BLaER1 treated with 17β-estradiol and CSF1 and Interleukin-3, amounts not matched to agents 10 nM and 100 nM (cell line): Measurements from ENCODE around the gene USH1C.

Source experiments
- H3K27ac ChIP-seq, 11 experiments: shearing (Covaris generic); formaldehyde crosslinking; 2 replicates each; pipeline ENCODE4 v1.8.1; 2022
- H3K27me3 ChIP-seq, 11 experiments: shearing (Covaris generic); formaldehyde crosslinking; 2 replicates each; pipeline ENCODE4 v1.8.1; 2022
- H3K36me3 ChIP-seq, 11 experiments: shearing (Covaris generic); formaldehyde crosslinking; 2 replicates each; pipeline ENCODE4 v1.8.1; 2022
- H3K4me1 ChIP-seq, 10 experiments: shearing (Covaris generic); formaldehyde crosslinking; 2 replicates each; pipeline ENCODE4 v1.8.1; 2022
- H3K4me2 ChIP-seq, 11 experiments: shearing (Covaris generic); formaldehyde crosslinking; 2 replicates each; pipeline ENCODE4 v1.8.1; 2022
- H3K4me3 ChIP-seq, 10 experiments: shearing (Covaris generic); formaldehyde crosslinking; 2 replicates each; pipeline ENCODE4 v1.8.1; 2022
- H3K9ac ChIP-seq, 11 experiments: shearing (Covaris generic); formaldehyde crosslinking; 2 replicates each; pipeline ENCODE4 v1.8.1; 2022
- H3K9me3 ChIP-seq, 11 experiments: shearing (Covaris generic); formaldehyde crosslinking; replicated peaks in 1 of 11; 2 replicates each; pipeline ENCODE4 v1.8.1; 2022
- H4K20me1 ChIP-seq, 11 experiments: shearing (Covaris generic); formaldehyde crosslinking; 2 replicates each; pipeline ENCODE4 v1.8.1; 2022
- Cebpa-rat ChIP-seq, 11 experiments: shearing (Covaris generic); IDR thresholded peaks; 2 replicates each; pipeline ENCODE4 v1.8.1; 2022

The USH1C gene

GRCh38 chr11:17544181-17544622 lies at the start of gene USH1C:
TSS of gene USH1C (minus strand) at chr11:17544416. CDS start at chr11:17544307, 109 bp downstream.
- TF ChIP-seq Cebpa-rat (IDR thresholded peaks at IDR 0.05) = no peak
- 0 out of 22 replicates have a peak, but pooled peaks cover 0 to 5% (median 0%) of the 10 kb centered on the region in 11 experiments for H3K9me3 ChIP-seq
- H3K9ac ChIP-seq = no peak within 1 kb of the TSS
- no peak within 1 kb of the TSS for H3K27ac ChIP-seq
- H4K20me1 ChIP-seq = no peaks in the 10 kb centered on the region
- no peaks in the 10 kb centered on the region for H3K4me1 ChIP-seq
- H3K4me2 ChIP-seq = no peak within 1 kb of the TSS
- no peak within 1 kb of the TSS for H3K4me3 ChIP-seq
- H3K27me3 ChIP-seq = no peaks in the 10 kb centered on the region
- no peaks in the 10 kb centered on the region for H3K36me3 ChIP-seq

- H3K4me3 ChIP-seq = no peak overlapping the region
These were observed 49.4 kb upstream of the USH1C start for GRCh38 chr11:17593466-17594245.

GRCh38 chr11:17591293-17591692 lies 47.1 kb upstream of the USH1C start:
- no peak overlapping the region for H3K4me2 ChIP-seq
- no peak overlapping the region for H3K4me3 ChIP-seq
- H3K9ac ChIP-seq = no peak overlapping the region
- H3K36me3 ChIP-seq = no peaks in the 10 kb centered on the region
- no peak overlapping the region for H3K27ac ChIP-seq
- no peaks in the 10 kb centered on the region for H3K27me3 ChIP-seq
- H3K9me3 ChIP-seq = peaks cover 0 to 9% (median 0%) of the 10 kb centered on the region in 11 experiments; a peak in 3 of 22 replicates
- TF ChIP-seq Cebpa-rat (IDR thresholded peaks at IDR 0.05) = no peak
- no peaks in the 10 kb centered on the region for H3K4me1 ChIP-seq
- no peaks in the 10 kb centered on the region for H4K20me1 ChIP-seq

More at GRCh38 chr11:17593466-17594245, 49.4 kb upstream of the USH1C start:
- Histone ChIP-seq H3K9ac (no peak overlapping the region), H3K27ac (no peak overlapping the region), H3K4me2 (no peak overlapping the region), H3K9me3 (peaks cover 0 to 9% (median 0%) of the 10 kb centered on the region in 11 experiments; a peak in 3 of 22 replicates), H3K4me1 (no peaks in the 10 kb centered on the region), H3K36me3 (no peaks in the 10 kb centered on the region), H4K20me1 (no peaks in the 10 kb centered on the region; a peak in 1 of 22 replicates), H3K27me3 (no peaks in the 10 kb centered on the region)
- TF ChIP-seq Cebpa-rat (IDR thresholded peaks at IDR 0.05) = no peak

DNA sequence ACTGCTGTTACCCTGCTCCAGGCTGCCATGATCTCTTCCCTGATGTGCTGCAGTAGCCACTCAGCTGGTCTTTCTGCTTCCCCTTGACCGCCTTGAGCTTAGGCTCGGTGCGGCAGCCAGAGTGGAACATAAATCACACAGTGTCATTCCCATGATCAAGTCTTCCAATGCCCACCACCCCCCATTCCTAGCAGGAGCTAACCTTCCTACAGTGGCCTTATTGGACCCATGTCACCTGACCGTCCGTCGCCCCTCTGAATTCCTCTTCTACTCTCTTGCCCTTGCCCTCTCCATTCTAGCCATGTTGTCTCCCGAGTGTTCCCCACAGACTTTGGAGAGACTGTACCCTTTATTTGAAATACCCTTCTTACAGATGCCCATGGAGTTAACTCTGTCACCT lies 46.2 kb upstream of the USH1C start:
- Histone ChIP-seq H3K9ac (no peak overlapping the region), H3K27me3 (no peaks in the 10 kb centered on the region), H3K27ac (no peak overlapping the region), H3K36me3 (no peaks in the 10 kb centered on the region), H3K9me3 (peaks cover 0 to 9% (median 0%) of the 10 kb centered on the region in 11 experiments; a peak in 3 of 22 replicates), H4K20me1 (no peaks in the 10 kb centered on the region), H3K4me3 (no peak overlapping the region), H3K4me2 (no peak overlapping the region), H3K4me1 (no peaks in the 10 kb centered on the region)
- TF ChIP-seq Cebpa-rat (IDR thresholded peaks at IDR 0.05) = no peak

DNA sequence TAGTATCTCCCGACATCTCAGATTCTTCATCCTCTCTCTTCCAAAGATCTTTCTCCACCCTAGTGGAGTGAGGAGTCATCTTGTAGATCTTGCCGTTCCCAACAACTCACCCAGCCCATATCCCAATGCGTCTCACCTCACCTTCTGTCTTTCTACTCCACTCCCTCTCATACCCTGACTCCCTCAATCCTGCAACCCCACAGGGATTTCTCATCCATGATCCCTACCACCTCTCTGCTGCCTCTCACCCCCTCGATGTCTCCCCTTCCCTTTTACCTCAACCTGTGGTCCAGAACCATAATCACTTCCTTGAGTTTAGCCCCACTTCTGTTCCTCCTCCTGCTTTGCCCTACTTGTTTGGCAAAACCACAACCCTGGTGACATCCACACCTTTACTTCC lies 44.5 kb upstream of the USH1C start:
- no peak for TF ChIP-seq Cebpa-rat (IDR thresholded peaks at IDR 0.05)
- Histone ChIP-seq H3K4me2 (no peak overlapping the region), H3K27ac (no peak overlapping the region), H3K9me3 (peaks cover 0 to 7% (median 0%) of the 10 kb centered on the region in 11 experiments; a peak in 3 of 22 replicates), H3K4me3 (no peak overlapping the region), H3K36me3 (no peaks in the 10 kb centered on the region), H4K20me1 (no peaks in the 10 kb centered on the region), H3K27me3 (no peaks in the 10 kb centered on the region), H3K9ac (no peak overlapping the region), H3K4me1 (no peaks in the 10 kb centered on the region)

GRCh38 chr11:17588166-17588565 lies 44.0 kb upstream of the USH1C start:
- TF ChIP-seq Cebpa-rat (IDR thresholded peaks at IDR 0.05) = no peak

DNA sequence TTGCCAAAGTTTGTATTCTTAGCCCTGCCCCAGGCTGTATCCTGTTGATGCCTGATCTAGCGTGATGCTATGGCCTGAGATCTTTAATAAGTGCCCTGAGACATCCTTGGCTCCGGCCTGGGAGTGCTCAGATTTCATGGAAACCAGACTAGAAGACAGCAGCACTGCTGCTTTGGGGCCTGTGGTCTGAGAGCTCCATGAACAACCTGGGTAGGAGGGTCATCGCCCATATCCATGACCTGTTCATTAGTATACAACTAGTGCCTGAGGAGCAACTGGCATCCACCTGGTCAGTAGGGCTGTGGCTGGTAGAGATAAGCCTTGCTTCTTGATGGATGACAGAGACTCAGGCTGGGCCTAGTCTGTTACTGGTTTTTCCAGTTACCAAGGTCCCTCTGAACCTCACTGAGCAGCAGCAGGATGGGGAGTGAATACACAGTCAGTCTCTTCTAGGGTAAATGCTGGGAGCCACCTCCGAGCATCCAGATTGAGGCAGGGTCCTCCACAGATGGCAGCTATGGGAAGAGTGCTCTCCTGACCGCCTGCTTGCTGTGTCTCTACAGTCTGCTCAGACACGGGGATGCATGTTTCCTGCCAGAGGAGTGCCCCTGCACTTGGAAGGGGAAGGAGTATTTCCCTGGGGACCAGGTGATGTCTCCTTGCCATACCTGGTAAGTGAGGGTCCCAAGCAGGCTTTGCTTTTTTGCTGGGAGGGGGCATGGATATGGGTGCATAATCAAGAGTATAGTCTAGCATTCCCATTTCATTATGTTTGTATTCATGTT lies 41.9 kb upstream of the USH1C start:
- Histone ChIP-seq H3K9ac (no peak overlapping the region), H3K4me1 (no peaks in the 10 kb centered on the region), H4K20me1 (no peaks in the 10 kb centered on the region), H3K4me3 (no peak overlapping the region), H3K9me3 (peaks cover 0 to 5% (median 0%) of the 10 kb centered on the region in 11 experiments; a peak in 5 of 22 replicates), H3K27ac (no peak overlapping the region), H3K4me2 (no peak overlapping the region), H3K36me3 (no peaks in the 10 kb centered on the region), H3K27me3 (no peaks in the 10 kb centered on the region)
- TF ChIP-seq Cebpa-rat (IDR thresholded peaks at IDR 0.05) = no peak

More at GRCh38 chr11:17588166-17588565, 44.0 kb upstream of the USH1C start:
- Histone ChIP-seq H3K4me3 (no peak overlapping the region), H3K9me3 (peaks cover 0 to 1% (median 0%) of the 10 kb centered on the region in 11 experiments; a peak in 1 of 22 replicates), H3K27ac (no peak overlapping the region), H3K4me1 (no peaks in the 10 kb centered on the region), H3K27me3 (no peaks in the 10 kb centered on the region), H4K20me1 (no peaks in the 10 kb centered on the region), H3K4me2 (no peak overlapping the region), H3K9ac (no peak overlapping the region), H3K36me3 (no peaks in the 10 kb centered on the region)

DNA sequence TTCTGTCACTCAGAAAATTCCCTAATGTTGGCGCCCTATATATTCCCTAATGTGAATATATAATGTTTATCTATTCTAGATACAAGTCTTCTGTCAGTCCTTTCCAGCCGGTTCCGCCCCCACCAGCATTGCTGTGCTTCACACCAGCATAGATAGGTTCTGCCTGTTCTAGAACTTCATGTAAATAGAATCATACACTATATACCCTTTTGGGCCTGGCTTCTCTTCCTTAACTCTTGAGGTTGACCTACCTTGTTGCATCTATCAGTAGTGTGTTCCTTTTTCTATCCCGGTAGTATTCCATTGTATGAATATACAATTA lies 37.5 kb upstream of the USH1C start:
- 0 out of 22 replicates have a peak, but pooled peaks of 1 of the 11 experiments have one; percentile 1 for TF ChIP-seq Cebpa-rat (IDR thresholded peaks at IDR 0.05)
- no peaks in the 10 kb centered on the region for H3K4me1 ChIP-seq
- H3K27ac ChIP-seq = no peak overlapping the region
- H4K20me1 ChIP-seq = no peaks in the 10 kb centered on the region
- no peaks in the 10 kb centered on the region for H3K27me3 ChIP-seq
- no peaks in the 10 kb centered on the region for H3K36me3 ChIP-seq
- no peak overlapping the region for H3K4me2 ChIP-seq
- H3K9ac ChIP-seq = no peak overlapping the region
- H3K9me3 ChIP-seq = peaks cover 0 to 5% (median 0%) of the 10 kb centered on the region in 11 experiments; a peak in 5 of 22 replicates
- no peak overlapping the region for H3K4me3 ChIP-seq

GRCh38 chr11:17581036-17581731 lies 37.0 kb upstream of the USH1C start:
- Histone ChIP-seq H4K20me1 (no peaks in the 10 kb centered on the region), H3K4me3 (no peak overlapping the region), H3K4me2 (no peak overlapping the region), H3K4me1 (no peaks in the 10 kb centered on the region), H3K27me3 (no peaks in the 10 kb centered on the region), H3K36me3 (no peaks in the 10 kb centered on the region), H3K9ac (no peak overlapping the region), H3K27ac (no peak overlapping the region), H3K9me3 (peaks cover 0 to 5% (median 0%) of the 10 kb centered on the region in 11 experiments; a peak in 5 of 22 replicates)
- peak in 5 of 11 experiments; percentile 55 to 72 (median 62); a peak in 6 of 22 replicates for TF ChIP-seq Cebpa-rat (IDR thresholded peaks at IDR 0.05)
